ENCODE measurements around the gene ESRRA.

Gene ESRRA

GRCh38 chr11:64275031-64275800 is 30.1 kb upstream of the ESRRA start:
- no peak for DNase-seq (ENCODE audit: low spot score)

- DNase-seq (ENCODE audit: low spot score): no peak
Observed at GRCh38 chr11:64275841-64276240, 29.5 kb upstream of the ESRRA start.

GRCh38 chr11:64276653-64277431 is 28.5 kb upstream of the ESRRA start:
- DNase-seq (ENCODE audit: low spot score): peak; percentile 79

GRCh38 chr11:64278576-64279190 is 26.6 kb upstream of the ESRRA start:
- DNase-seq (ENCODE audit: low spot score): no peak

- no peak for DNase-seq (ENCODE audit: low spot score)
Observed at GRCh38 chr11:64281957-64282770, 23.2 kb upstream of the ESRRA start.

GRCh38 chr11:64283092-64283491 is 22.2 kb upstream of the ESRRA start:
- DNase-seq (ENCODE audit: low spot score): no peak

- DNase-seq (ENCODE audit: low spot score): peak; percentile 99
Observed at GRCh38 chr11:64284048-64284961, 21.0 kb upstream of the ESRRA start, which contains the start of gene BAD. Gene BAD, minus strand, starts transcription at chr11:64284665. Its CDS starts 297 bp downstream, at chr11:64284368.

GRCh38 chr11:64284962-64285884 is 20.1 kb upstream of the ESRRA start, which contains the start of gene GPR137:
Gene GPR137, plus strand, starts transcription at chr11:64285848. Its CDS starts 677 bp downstream, at chr11:64286525.
- DNase-seq (ENCODE audit: low spot score): peak; percentile 95

GRCh38 chr11:64285885-64286800 is 19.2 kb upstream of the ESRRA start:
- DNase-seq (ENCODE audit: low spot score): no peak

GRCh38 chr11:64286801-64287159 is 18.5 kb upstream of the ESRRA start:
- no peak for DNase-seq (ENCODE audit: low spot score)

GRCh38 chr11:64287676-64288352 is 17.5 kb upstream of the ESRRA start:
- DNase-seq (ENCODE audit: low spot score): no peak

GRCh38 chr11:64288353-64288750 is 17.0 kb upstream of the ESRRA start:
- no peak for DNase-seq (ENCODE audit: low spot score)

GRCh38 chr11:64289002-64289564 is 16.2 kb upstream of the ESRRA start:
- DNase-seq (ENCODE audit: low spot score): no peak

GRCh38 chr11:64290352-64291261 is 14.7 kb upstream of the ESRRA start:
- no peak for DNase-seq (ENCODE audit: low spot score)

- no peak for DNase-seq (ENCODE audit: low spot score)
Observed at GRCh38 chr11:64291262-64291751, 14.0 kb upstream of the ESRRA start, which contains the start of gene KCNK4. Gene KCNK4, plus strand, starts transcription at chr11:64291302. Its CDS starts 1,717 bp downstream, at chr11:64293019.

GRCh38 chr11:64291752-64292459 is 13.4 kb upstream of the ESRRA start:
- DNase-seq (ENCODE audit: low spot score): no peak
